GM21786 (cell line): ENCODE data around the gene ZER1.
"Not testable (repeated sequence)": the region's sequence is repeated elsewhere in the genome, so short reads cannot be mapped to it uniquely, and the experiment has no call there.

Source experiments
- ATAC-seq: cut with Tn5 transposase; IDR thresholded peaks from one replicate; pipeline ENCODE4 v1.9.1; 2021; ENCODE audit not compliant: unreplicated experiment

ZER1 gene

GRCh38 chr9:128696923-128697707 is 74.6 kb downstream of the ZER1 start:
- ATAC-seq, result no peak

DNA sequence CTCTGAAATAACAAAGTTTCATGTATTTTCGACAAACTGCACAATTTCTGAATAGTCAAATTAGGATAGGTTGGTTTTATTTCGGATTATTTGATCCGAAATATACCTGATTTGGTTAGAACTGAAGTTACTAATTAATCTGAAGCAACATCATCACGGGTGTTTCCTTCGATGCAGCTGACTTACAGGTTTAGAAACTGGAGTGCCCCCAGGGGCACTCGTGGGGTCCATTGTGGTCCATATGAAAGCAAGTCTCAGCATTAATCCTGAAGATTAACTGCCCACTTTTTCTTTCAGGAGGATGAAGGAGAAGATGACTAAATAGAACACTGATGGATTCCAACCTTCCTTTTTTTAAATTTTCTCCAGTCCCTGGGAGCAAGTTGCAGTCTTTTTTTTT is 77.4 kb downstream of the ZER1 start:
- ATAC-seq, result no peak

- not testable (repeated sequence) for ATAC-seq
Observed at GRCh38 chr9:128693738-128694137, 78.0 kb downstream of the ZER1 start.

DNA sequence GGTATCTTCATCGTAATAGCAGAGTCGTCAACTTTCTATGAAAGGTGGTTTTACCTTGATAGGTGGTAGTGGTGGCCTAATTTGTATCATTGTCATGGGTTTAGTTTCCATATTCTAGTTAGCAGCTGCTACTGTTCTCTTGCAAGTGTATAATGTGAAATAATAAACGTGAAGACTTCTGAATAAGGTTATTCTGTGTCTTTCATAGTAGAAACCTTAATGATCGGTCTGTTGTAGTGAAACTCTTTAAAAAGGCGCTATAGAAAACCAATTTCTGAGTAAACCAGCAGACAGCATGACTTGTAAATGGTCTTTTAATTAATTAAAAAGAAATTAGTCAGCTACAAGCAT is 81.1 kb downstream of the ZER1 start:
- ATAC-seq, result no peak

DNA sequence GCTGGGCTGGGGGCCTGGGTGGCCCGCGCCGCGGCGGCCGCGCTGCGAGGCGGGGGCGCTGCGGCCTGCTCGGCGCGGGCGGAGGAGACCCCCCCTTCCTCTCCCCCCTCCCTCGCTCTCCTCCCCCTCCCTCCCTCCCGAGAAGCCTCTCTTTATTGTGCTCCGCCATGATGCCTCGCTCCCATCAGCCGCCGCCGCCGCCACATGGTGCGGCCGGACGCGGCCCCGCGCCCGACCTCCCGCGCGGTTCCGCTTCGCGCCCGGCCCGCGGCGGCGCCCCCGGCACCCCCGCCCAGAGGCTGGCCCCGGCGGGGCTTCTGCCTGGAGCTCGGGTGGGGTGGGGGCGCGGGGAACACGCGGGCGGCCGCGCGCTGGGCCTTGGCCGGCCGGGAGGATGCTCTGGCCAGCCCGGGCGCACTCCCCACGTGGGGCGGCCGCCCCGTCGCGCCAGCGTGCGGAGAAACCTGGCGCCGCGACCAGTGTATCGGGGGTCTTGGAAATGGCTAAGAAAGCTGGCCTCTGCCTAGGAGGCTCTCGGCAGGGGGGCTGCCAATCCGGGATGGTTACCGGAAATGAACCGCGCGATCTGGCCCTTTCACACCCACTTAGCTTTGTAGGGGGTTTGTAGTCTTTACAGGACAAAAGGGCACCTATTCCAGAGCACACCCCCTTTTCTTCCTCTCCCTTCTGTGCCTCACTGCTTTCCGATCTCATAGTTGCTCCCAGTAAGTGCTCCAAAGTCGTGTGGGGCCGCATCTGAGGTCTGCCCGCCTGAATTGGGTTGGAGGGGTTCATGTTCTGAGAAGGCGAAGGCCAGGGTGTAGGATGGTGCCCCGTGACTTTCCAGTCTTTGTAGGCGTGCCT is 81.7 kb downstream of the ZER1 start:
- no peak for ATAC-seq

- no peak for ATAC-seq
Observed at GRCh38 chr9:128689293-128689774, 82.4 kb downstream of the ZER1 start.

- peak; percentile 52 for ATAC-seq
Observed at GRCh38 chr9:128688501-128689292, 83.0 kb downstream of the ZER1 start, which contains the start of gene SET. Gene SET, plus strand, starts transcription at chr9:128689222. Its CDS starts 361 bp downstream, at chr9:128689583.

DNA sequence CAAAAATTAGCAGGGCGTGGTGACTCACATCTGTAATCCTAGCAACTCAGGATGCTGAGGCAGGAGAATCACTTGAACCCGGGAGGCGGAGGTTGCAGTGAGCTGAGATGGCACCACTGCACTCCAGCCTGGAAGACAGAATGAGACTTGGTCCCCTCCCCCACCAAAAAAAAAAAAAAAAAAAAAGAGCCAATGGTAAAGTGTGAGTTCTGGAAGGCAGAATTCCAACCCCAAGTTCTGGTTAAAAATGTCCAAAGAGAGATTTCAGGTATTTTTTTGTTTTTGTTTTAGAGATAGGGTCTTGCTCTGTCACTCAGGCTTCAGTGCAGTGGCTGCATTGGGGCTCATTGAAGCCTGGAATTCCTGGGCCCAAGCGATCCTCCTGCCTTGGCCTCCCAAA is 84.3 kb downstream of the ZER1 start:
- no peak for ATAC-seq

DNA sequence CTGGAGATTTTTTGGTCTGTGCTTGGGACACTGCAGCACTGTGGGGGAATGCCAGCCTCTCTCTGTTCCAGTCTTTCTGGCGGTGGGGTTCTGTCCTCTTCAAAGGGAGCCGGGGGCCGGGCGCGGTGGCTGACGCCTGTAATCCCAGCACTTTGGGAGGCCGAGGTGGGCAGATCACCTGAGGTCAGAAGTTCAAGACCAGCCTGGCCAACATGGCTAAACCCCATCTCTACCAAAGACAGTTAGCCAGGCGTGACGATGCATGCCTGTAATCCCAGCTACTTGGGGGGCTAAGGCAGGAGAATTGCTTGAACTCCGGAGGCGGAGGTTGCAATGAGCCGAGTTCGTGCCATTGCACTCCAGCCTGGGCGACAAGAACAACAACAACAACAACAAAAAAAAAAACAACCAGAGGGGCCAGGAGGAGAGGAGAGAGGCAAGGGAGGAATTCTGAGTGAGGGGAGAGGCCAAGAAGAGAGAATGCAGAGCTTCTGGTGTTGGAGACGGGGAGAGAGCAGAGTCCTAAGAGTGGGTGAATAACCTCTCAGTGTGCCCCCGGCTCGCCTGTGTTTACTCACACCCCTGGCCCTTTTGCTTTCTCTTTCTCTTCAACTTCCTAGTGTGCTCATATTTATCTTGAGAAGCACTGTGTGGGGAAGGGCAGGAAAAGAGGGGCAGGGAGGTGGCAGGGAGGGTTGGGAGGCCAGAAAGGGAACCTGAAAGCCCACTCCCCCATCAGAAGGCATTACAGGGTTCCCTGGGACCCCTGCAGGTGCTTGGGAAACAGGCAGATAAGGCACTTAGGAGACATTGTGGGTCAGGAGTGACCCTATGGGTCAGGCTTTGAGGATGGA is 85.9 kb downstream of the ZER1 start:
- ATAC-seq, result no peak

DNA sequence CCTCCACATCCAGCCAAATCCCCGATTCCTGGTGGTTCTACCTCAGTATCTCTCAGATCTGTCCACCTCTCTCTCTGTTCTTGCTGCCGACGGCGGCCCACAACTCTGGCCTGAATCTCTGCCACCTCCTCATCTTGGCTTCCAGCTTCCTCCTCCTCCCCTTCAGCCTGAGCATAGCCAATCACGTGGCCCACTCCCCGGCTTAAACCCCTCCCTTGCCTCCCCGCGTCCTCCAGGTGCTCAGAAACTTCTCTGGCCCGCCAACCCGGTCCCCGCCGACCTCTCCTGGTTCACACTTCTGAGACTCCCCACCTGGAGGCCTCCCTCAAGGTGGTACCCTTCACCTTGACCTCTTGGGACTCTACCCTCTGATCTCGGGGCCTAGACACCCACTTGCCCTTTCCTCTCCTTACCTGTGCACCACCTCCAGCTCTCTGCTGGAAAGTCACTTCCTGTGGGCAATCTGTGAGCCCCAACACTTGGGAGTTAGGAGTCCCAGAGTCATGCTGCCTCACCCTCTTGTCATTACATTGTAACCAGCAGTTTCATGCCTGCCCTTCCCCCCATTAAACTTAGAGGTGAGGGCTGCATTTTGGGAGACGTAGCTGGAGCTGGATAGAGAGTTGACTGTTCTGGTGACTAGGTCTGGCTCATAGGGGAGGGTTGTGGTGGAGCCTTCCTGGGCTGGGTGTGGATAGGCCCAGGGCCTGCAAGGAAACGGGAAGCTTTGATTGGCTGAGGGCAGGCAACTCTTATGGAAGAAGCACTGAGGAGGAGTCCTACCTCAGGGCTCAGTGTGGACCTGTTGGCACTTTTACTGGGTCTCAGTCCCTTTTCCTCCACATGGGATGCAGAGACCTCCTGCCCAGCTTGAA is 87.2 kb downstream of the ZER1 start:
- peak; percentile 33 for ATAC-seq

- no peak for ATAC-seq
Observed at GRCh38 chr9:128684065-128684324, 87.7 kb downstream of the ZER1 start.

DNA sequence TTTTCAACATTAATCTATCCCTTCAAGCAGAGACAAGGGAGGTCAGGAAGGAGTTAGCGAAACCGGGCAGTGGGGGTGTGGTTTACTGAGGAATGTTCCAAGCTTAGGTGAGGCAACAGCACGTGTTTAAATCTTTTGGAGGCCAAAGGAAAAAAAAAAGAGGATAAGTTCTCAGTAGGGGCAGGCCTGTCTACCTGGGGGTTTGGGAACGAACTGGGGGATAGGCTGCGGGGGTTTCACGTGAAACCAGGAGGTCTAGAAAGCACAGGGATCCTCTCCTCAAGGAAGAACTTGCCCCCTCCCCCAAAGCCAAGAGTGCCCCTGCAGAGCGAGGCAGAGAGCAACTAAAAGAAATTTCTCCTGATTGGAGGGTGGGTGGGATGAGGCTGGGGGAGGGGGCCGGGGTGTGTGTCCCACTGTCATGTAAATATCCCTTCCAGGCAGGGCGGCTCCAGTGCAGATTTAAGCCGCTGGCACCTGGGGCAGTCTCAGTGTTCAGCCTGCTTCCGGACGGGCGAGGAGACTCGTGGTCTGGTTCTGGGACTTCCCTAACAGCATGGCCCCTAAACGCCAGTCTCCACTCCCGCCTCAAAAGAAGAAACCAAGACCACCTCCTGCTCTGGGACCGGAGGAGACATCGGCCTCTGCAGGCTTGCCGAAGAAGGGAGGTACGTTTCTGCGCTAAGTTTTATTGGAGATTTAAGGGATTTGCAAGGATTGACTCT is 88.2 kb downstream of the ZER1 start:
- no peak for ATAC-seq
